B cell (primary cell): ENCODE measurements around the gene SENP8. TPM values are rescaled to one million over a fixed set of nuclear protein-coding genes. Genes with fewer than 3 reads are reported as not detected.
"Not testable (repeated sequence)": the region's sequence is repeated elsewhere in the genome, so short reads cannot be mapped to it uniquely, and the experiment has no call there.

ENCODE experiments used
- ATAC-seq: fragments of 200-7000 bp; cut with Tn5 transposase; one replicate; pipeline ENCODE4 v1.10.0; 2021; ENCODE audit warnings: low read depth, mild to moderate bottlenecking, moderate number of reproducible peaks, moderate library complexity
- CTCF ChIA-PET: fragments of 350-600 bp; sonication (Branson Sonifier 250); formaldehyde crosslinking; loops from one replicate; lab custom pipeline; 2021; ENCODE audit warnings: antibody characterized with exemption, inconsistent platforms; lab: Charles Lee
- POLR2A ChIA-PET: fragments of 350-600 bp; sonication (Branson Sonifier 250); formaldehyde crosslinking; loops from one replicate; lab custom pipeline; 2021; ENCODE audit warnings: antibody characterized with exemption; lab: Charles Lee
- DNase-seq: peaks from one replicate; pipeline ENCODE4 v3.0.0; 2013
- H2AFZ ChIP-seq: 2 replicates; pipeline ENCODE4 v1.6.1; 2012; ENCODE audit warnings: mild to moderate bottlenecking, low read depth, low read length; ENCODE audit not compliant: insufficient read depth, poor library complexity, severe bottlenecking
- H3K27ac ChIP-seq, 2 donors: 1 replicate in 1 of 2; 2 replicates in 1 of 2; pipeline ENCODE4 v1.5.1; 2012 to 2013; ENCODE audit warnings: low read length in 2 of 2, mild to moderate bottlenecking in 2 of 2, moderate library complexity in 1 of 2
- H3K27me3 ChIP-seq, 4 experiments: fragments of 200-600 bp in 1 of 4; sonication (generic) in 1 of 4; replicated peaks in 1 of 4; 1 replicate in 2 of 4; 2 replicates in 2 of 4; pipeline versions ENCODE4 v1.6.1 to v1.7.0; 2013 to 2016; ENCODE audit warnings: low read length in 3 of 4, mild to moderate bottlenecking in 2 of 4, mixed read lengths in 1 of 4, moderate library complexity in 1 of 4; ENCODE audit not compliant: insufficient read depth in 4 of 4, control insufficient read depth in 3 of 4; ENCODE audit errors: control extremely low read depth in 1 of 4
- H3K36me3 ChIP-seq, 2 experiments: replicated peaks in 1 of 2; 1 replicate in 1 of 2; 2 replicates in 1 of 2; pipeline versions ENCODE4 v1.6.1 to v1.7.1; 2013; ENCODE audit warnings: low read length in 1 of 2; ENCODE audit not compliant: insufficient read depth in 2 of 2, control insufficient read depth in 1 of 2; ENCODE audit errors: control extremely low read depth in 1 of 2, extremely low read depth in 1 of 2
- H3K4me1 ChIP-seq, 2 donors: fragments of 200-600 bp in 1 of 2; sonication (generic) in 1 of 2; 1 replicate in 1 of 2; 2 replicates in 1 of 2; pipeline versions ENCODE4 v1.5.1 to v1.6.1; 2013 to 2017; ENCODE audit warnings: low read length in 2 of 2; ENCODE audit not compliant: control insufficient read depth in 2 of 2, insufficient read depth in 2 of 2
- H3K4me2 ChIP-seq: replicated peaks from 2 replicates; pipeline ENCODE3; 2012; ENCODE audit warnings: mild to moderate bottlenecking, low read depth, low read length; ENCODE audit not compliant: poor library complexity, severe bottlenecking
- H3K4me3 ChIP-seq, 5 experiments: fragments of 200-600 bp in 1 of 5; sonication (generic) in 1 of 5; 1 replicate in 3 of 5; 2 replicates in 2 of 5; pipeline versions ENCODE4 v1.5.1 to v1.7.0; 2011 to 2016; ENCODE audit warnings: low read length in 4 of 5, mild to moderate bottlenecking in 4 of 5, low read depth in 2 of 5, control low read depth in 1 of 5, moderate library complexity in 1 of 5; ENCODE audit not compliant: insufficient read depth in 1 of 5; ENCODE audit errors: control extremely low read depth in 1 of 5, extremely low read depth in 1 of 5
- H3K79me2 ChIP-seq: fragments of 200-600 bp; sonication (generic); one replicate; pipeline ENCODE4 v1.6.0; 2016; ENCODE audit warnings: low read length; ENCODE audit not compliant: control insufficient read depth, insufficient read depth
- H3K9ac ChIP-seq: fragments of 200-600 bp; sonication (generic); 2 replicates; pipeline ENCODE4 v1.6.1; 2017; ENCODE audit warnings: mild to moderate bottlenecking, low read length, moderate library complexity
- H3K9me3 ChIP-seq, 3 donors: one replicate each; pipeline versions ENCODE4 v1.6.1 to v1.7.1; 2013; ENCODE audit warnings: low read length in 2 of 3; ENCODE audit not compliant: control insufficient read depth in 2 of 3, insufficient read depth in 1 of 3; ENCODE audit errors: control extremely low read depth in 1 of 3
- H4K20me1 ChIP-seq: 2 replicates; pipeline ENCODE4 v1.6.0; 2012; ENCODE audit warnings: mild to moderate bottlenecking, low read length; ENCODE audit not compliant: insufficient read depth, control insufficient read depth, poor library complexity, severe bottlenecking
- H3K27ac Mint-ChIP-seq: one replicate; pipeline ENCODE4 v1.8.0; 2021; ENCODE audit warnings: mixed read lengths
- H3K27me3 Mint-ChIP-seq: one replicate; pipeline ENCODE4 v1.8.0; 2021; ENCODE audit warnings: mixed read lengths
- H3K4me1 Mint-ChIP-seq: one replicate; pipeline ENCODE4 v1.8.0; 2021; ENCODE audit warnings: mixed read lengths
- H3K4me3 Mint-ChIP-seq: one replicate; pipeline ENCODE4 v1.8.0; 2021; ENCODE audit warnings: mixed read lengths
- H3K9me3 Mint-ChIP-seq: one replicate; pipeline ENCODE4 v1.8.0; 2022; ENCODE audit warnings: mixed read lengths; ENCODE audit not compliant: insufficient read depth
- EZH2 ChIP-seq: IDR thresholded peaks from 2 replicates; pipeline ENCODE4 v1.6.1; 2012; ENCODE audit warnings: borderline replicate concordance, low read depth, mild to moderate bottlenecking, moderate library complexity, low read length; ENCODE audit not compliant: insufficient read depth, poor library complexity, severe bottlenecking
- WGBS: methylation state at CpG from one replicate; pipeline ENCODE4 v1.1.5; 2013; ENCODE audit warnings: missing lambda C conversion rate; ENCODE audit not compliant: insufficient coverage; 5-methylcytosine and 5-hydroxymethylcytosine counted together
- intact Hi-C: fragments of 100-400 bp; cut with micrococcal nuclease; formaldehyde crosslinking; loops from one replicate; pipeline ENCODE4 v1.10.0; 2022
- polyA plus RNA-seq: library from polyadenylated mRNA; depleted of rRNA; stranded (reverse); fragments of >200 nt; gene quantifications from 2 replicates; pipeline ENCODE4 v1.2.3, GENCODE V29; 2012
- total RNA-seq, 2 donors: library from RNA; stranded (reverse); fragments of 120-200 nt in 1 of 2; gene quantifications; 1 replicate in 1 of 2; 2 replicates in 1 of 2; pipeline versions ENCODE4 v1.2.3 to v1.2.4, GENCODE V29; 2013 to 2022
- TF ChIP-seq, protein P1 (sequence below): fragments of 200-600 bp; IDR thresholded peaks from one replicate; pipeline ENCODE4 v1.8.0; 2022; ENCODE audit warnings: antibody characterized with exemption, mild to moderate bottlenecking

SENP8 gene
- total and polyA plus RNA-seq, 2 donors (not counting 1 experiment from before 2014, with no cell fraction given): 0.62 to 0.69 TPM

DNA sequence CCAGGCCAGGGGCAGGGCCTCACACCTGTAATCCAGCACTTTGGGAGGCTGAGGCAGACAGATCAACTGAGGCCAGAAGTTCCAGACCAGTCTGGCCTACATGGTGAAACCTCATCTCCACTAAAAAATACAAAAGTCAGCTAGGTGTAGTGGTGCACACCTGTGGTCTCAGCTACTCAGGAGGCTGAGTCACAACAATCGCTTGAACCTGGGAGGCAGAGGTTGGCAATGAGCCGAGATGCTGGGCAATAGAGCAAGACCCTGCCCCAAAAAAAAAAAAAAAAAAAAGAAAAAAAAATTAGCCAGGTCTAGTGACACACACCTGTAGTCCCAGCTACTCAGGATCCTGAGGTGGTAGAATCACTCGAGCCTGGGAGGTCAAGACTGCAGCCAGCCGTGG lies 19.0 kb upstream of the SENP8 start:
- Histone ChIP-seq H3K4me1 (peaks cover 0 to 5% of the 10 kb centered on the region in 2 donors), H3K9me3 (peaks cover 0 to 5% (median 0%) of the 10 kb centered on the region in 3 donors), H3K36me3 (peaks cover 0 to 1% of the 10 kb centered on the region in 2 experiments), H3K27me3 (no peaks in the 10 kb centered on the region), H4K20me1 (peaks cover 6% of the 10 kb centered on the region), H3K4me2 (no peak overlapping the region), H3K4me3 (no peak overlapping the region), H2AFZ (no peak overlapping the region), H3K79me2 (peaks cover 17% of the 10 kb centered on the region), H3K9ac (no peak overlapping the region), H3K27ac (no peak overlapping the region)
- no peak for TF ChIP-seq EZH2
- TF ChIP-seq, protein P1, sequence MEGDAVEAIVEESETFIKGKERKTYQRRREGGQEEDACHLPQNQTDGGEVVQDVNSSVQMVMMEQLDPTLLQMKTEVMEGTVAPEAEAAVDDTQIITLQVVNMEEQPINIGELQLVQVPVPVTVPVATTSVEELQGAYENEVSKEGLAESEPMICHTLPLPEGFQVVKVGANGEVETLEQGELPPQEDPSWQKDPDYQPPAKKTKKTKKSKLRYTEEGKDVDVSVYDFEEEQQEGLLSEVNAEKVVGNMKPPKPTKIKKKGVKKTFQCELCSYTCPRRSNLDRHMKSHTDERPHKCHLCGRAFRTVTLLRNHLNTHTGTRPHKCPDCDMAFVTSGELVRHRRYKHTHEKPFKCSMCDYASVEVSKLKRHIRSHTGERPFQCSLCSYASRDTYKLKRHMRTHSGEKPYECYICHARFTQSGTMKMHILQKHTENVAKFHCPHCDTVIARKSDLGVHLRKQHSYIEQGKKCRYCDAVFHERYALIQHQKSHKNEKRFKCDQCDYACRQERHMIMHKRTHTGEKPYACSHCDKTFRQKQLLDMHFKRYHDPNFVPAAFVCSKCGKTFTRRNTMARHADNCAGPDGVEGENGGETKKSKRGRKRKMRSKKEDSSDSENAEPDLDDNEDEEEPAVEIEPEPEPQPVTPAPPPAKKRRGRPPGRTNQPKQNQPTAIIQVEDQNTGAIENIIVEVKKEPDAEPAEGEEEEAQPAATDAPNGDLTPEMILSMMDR: no peak
- Mint-ChIP-seq H3K9me3 (no peaks in the 10 kb centered on the region), H3K27me3 (no peaks in the 10 kb centered on the region), H3K27ac (no peak overlapping the region), H3K4me3 (no peak overlapping the region), H3K4me1 (peaks cover 17% of the 10 kb centered on the region)
- CTCF ChIA-PET: no interaction called here
- DNase-seq: no peak
- intact Hi-C loops: no loop called here
- ATAC-seq: no peak
- POLR2A ChIA-PET: no interaction called here
- 100% methylated on average over 2 of the region's 4 CpGs for WGBS

- H3K36me3 ChIP-seq, H3K9ac ChIP-seq, CTCF ChIA-PET, H3K27me3 Mint-ChIP-seq, H3K27ac ChIP-seq, ATAC-seq, DNase-seq, H3K9me3 ChIP-seq, POLR2A ChIA-PET, H2AFZ ChIP-seq, H3K4me3 ChIP-seq, H3K9me3 Mint-ChIP-seq, H3K4me1 ChIP-seq, H3K27ac Mint-ChIP-seq, H3K27me3 ChIP-seq, intact Hi-C loops, H3K4me3 Mint-ChIP-seq, H3K4me2 ChIP-seq: not testable (repeated sequence)
- peaks cover 16% of the 10 kb centered on the region for H3K4me1 Mint-ChIP-seq
- Histone ChIP-seq H4K20me1 (peaks cover 19% of the 10 kb centered on the region), H3K79me2 (peaks cover 20% of the 10 kb centered on the region)
- no CpG with 5 or more reads among the region's 33 CpGs for WGBS
Measured at GRCh38 chr15:72100551-72100950, 17.7 kb upstream of the SENP8 start.
